ENCODE results near the gene ARHGEF16.
A peak's percentile ranks its signal among the peaks of the same experiment; 100 is the strongest.

ARHGEF16 gene

GRCh38 chr1:3452866-3453175, 1.6 kb upstream of the ARHGEF16 start:
- H3K4me1 ChIP-seq: peaks cover 5% of the 10 kb centered on the region
- H3K4me2 ChIP-seq (ENCODE audit: low read length): no peak overlapping the region
- H3K9ac ChIP-seq: no peak overlapping the region
- no peak overlapping the region for H2AFZ ChIP-seq
- no peaks in the 10 kb centered on the region for H3K79me2 ChIP-seq
- H3K9me3 ChIP-seq (ENCODE audit: control insufficient read depth, low read length): no peaks in the 10 kb centered on the region
- H3K27me3 ChIP-seq (ENCODE audit: control insufficient read depth, insufficient read depth, low read length): no peaks in the 10 kb centered on the region
- no peaks in the 10 kb centered on the region for H3K36me3 ChIP-seq (ENCODE audit: control insufficient read depth, insufficient read depth, low read length)
- no peak overlapping the region for H3K27ac ChIP-seq
- TF ChIP-seq CTCF (IDR thresholded peaks at IDR 0.05): no peak
- H3K4me3 ChIP-seq (ENCODE audit: low read depth, low read length): no peak overlapping the region

GRCh38 chr1:3453203-3453761, 1.2 kb upstream of the ARHGEF16 start:
- Histone ChIP-seq H3K9ac (no peak overlapping the region), H3K27ac (no peak overlapping the region), H3K4me2 (ENCODE audit: low read length) (peak overlapping the region; percentile 65), H3K27me3 (ENCODE audit: control insufficient read depth, insufficient read depth, low read length) (no peaks in the 10 kb centered on the region), H3K9me3 (ENCODE audit: control insufficient read depth, low read length) (no peaks in the 10 kb centered on the region), H3K4me1 (peaks cover 5% of the 10 kb centered on the region), H2AFZ (no peak overlapping the region), H3K36me3 (ENCODE audit: control insufficient read depth, insufficient read depth, low read length) (no peaks in the 10 kb centered on the region), H3K79me2 (no peaks in the 10 kb centered on the region), H3K4me3 (ENCODE audit: low read depth, low read length) (no peak overlapping the region)
- TF ChIP-seq CTCF (IDR thresholded peaks at IDR 0.05): peak; percentile 89

- H3K9me3 ChIP-seq (ENCODE audit: control insufficient read depth, low read length): no peaks in the 10 kb centered on the region
- no peak overlapping the region for H3K9ac ChIP-seq
- no peak overlapping the region for H3K27ac ChIP-seq
- H3K79me2 ChIP-seq: no peaks in the 10 kb centered on the region
- no peaks in the 10 kb centered on the region for H3K27me3 ChIP-seq (ENCODE audit: control insufficient read depth, insufficient read depth, low read length)
- peaks cover 5% of the 10 kb centered on the region for H3K4me1 ChIP-seq
- H3K36me3 ChIP-seq (ENCODE audit: control insufficient read depth, insufficient read depth, low read length): no peaks in the 10 kb centered on the region
- peak overlapping the region; percentile 58 for H3K4me3 ChIP-seq (ENCODE audit: low read depth, low read length)
- peak overlapping the region; percentile 62 for H2AFZ ChIP-seq
- peak overlapping the region; percentile 64 for H3K4me2 ChIP-seq (ENCODE audit: low read length)
- TF ChIP-seq CTCF (IDR thresholded peaks at IDR 0.05): no peak
Observed at GRCh38 chr1:3454811-3455618, 550 bp downstream of the ARHGEF16 start.

GRCh38 chr1:3455670-3456448, 1.4 kb downstream of the ARHGEF16 start:
- Histone ChIP-seq H3K4me2 (ENCODE audit: low read length) (no peak overlapping the region), H2AFZ (no peak overlapping the region), H3K79me2 (no peaks in the 10 kb centered on the region), H3K36me3 (ENCODE audit: control insufficient read depth, insufficient read depth, low read length) (no peaks in the 10 kb centered on the region), H3K4me1 (peaks cover 5% of the 10 kb centered on the region), H3K9me3 (ENCODE audit: control insufficient read depth, low read length) (no peaks in the 10 kb centered on the region), H3K9ac (no peak overlapping the region), H3K4me3 (ENCODE audit: low read depth, low read length) (peak overlapping the region; percentile 58), H3K27ac (no peak overlapping the region), H3K27me3 (ENCODE audit: control insufficient read depth, insufficient read depth, low read length) (no peaks in the 10 kb centered on the region)
- TF ChIP-seq CTCF (IDR thresholded peaks at IDR 0.05): no peak
